VCaP (cell line): ENCODE data around the gene C3orf18.

Source experiments
- H3K27ac ChIP-seq: fragments of 450-650 bp; 2 replicates; pipeline ENCODE4 v1.5.1; 2017
- CTCF ChIP-seq: fragments of 450-650 bp; conservative IDR thresholded peaks from 2 replicates; pipeline ENCODE4 v1.5.1; 2017; ENCODE audit warnings: mild to moderate bottlenecking, moderate library complexity

Gene C3orf18

GRCh38 chr3:50574444-50574831 lies 6.9 kb upstream of the C3orf18 start:
- no peak for TF ChIP-seq CTCF
- H3K27ac ChIP-seq, result no peak overlapping the region

- no peak overlapping the region for H3K27ac ChIP-seq
- TF ChIP-seq CTCF, result no peak
Measured at GRCh38 chr3:50573566-50574443, 6.3 kb upstream of the C3orf18 start.

GRCh38 chr3:50572801-50573371 lies 5.3 kb upstream of the C3orf18 start:
- no peak for TF ChIP-seq CTCF
- H3K27ac ChIP-seq, result no peak overlapping the region

GRCh38 chr3:50572158-50572557 lies 4.6 kb upstream of the C3orf18 start:
- TF ChIP-seq CTCF, result peak; percentile 93
- H3K27ac ChIP-seq, result no peak overlapping the region

- no peak for TF ChIP-seq CTCF
- H3K27ac ChIP-seq, result no peak overlapping the region
Measured at GRCh38 chr3:50571486-50571885, 3.9 kb upstream of the C3orf18 start.

- no peak overlapping the region; the same call in 1 of the 2 replicates for H3K27ac ChIP-seq
- no peak for TF ChIP-seq CTCF
Measured at GRCh38 chr3:50570508-50571279, 3.1 kb upstream of the C3orf18 start.
